ENCODE data around the gene CD274. TPM values are rescaled to one million over a fixed set of nuclear protein-coding genes. Genes with fewer than 3 reads are reported as not detected.
"Not testable (repeated sequence)": the region's sequence is repeated elsewhere in the genome, so short reads cannot be mapped to it uniquely, and the experiment has no call there.

Gene CD274
- total and polyA plus RNA-seq, 2 experiments from 2014 or later = 0.07 TPM; not detected in 1

DNA sequence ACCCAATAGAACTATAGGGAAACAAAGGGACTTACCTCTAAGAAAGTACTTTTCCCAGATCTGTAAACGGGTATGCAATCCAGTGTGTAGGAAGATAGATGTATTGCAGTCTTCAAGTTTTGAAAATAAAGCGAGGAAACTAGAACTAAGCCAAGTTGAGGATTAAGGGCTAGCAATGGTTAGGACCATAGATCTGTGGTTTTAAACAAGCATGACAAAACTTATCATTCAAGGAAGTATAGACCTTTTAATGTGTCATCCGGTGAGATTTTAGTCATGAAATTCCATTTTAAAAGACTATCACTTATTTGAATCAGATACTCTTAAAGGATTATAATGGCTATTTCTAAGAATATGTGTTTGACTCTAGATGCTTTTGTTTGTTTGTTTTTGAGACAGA lies 20.5 kb downstream of the CD274 start:
- no peak for TF ChIP-seq EZH2phosphoT487 (IDR thresholded peaks at IDR 0.05; ENCODE audit: low read depth, severe bottlenecking, unreplicated experiment)
- Histone ChIP-seq H3K79me2 (no peaks in the 10 kb centered on the region), H3K4me1 (ENCODE audit: insufficient read depth) (no peaks in the 10 kb centered on the region), H3K4me3 (no peak overlapping the region), H4K20me1 (ENCODE audit: insufficient read depth, poor library complexity, severe bottlenecking) (no peaks in the 10 kb centered on the region), H3K9me2 (replicated peaks; ENCODE audit: insufficient read depth) (no peaks in the 10 kb centered on the region), H3K9me3 (ENCODE audit: low read depth) (no peaks in the 10 kb centered on the region), H3K27ac (no peak overlapping the region), H3K36me3 (replicated peaks; ENCODE audit: insufficient read depth, low read depth) (no peaks in the 10 kb centered on the region), H3K4me2 (no peak overlapping the region), H2AFZ (no peak overlapping the region), H3K27me3 (no peaks in the 10 kb centered on the region)
- 95% methylated on average over 3 of the region's 3 CpGs for WGBS (ENCODE audit: low lambda C conversion rate, missing lambda C conversion rate)
- no peak for DNase-seq (ENCODE audit: low spot score)

DNA sequence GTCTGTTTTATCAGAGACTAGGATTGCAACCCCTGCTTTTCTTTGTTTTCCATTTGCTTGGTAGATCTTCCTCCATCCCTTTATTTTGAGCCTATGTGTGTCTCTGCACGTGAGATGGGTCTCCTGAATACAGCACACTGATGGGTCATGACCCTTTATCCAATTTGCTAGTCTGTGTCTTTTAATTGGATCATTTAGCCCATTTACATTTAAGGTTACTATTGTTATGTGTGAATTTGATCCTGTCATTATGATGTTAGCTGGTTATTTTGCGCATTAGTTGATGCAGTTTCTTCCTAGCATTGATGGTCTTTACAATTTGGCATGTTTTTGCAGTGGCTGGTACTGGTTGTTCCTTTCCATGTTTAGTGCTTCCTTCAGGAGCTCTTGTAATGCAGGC lies 25.3 kb downstream of the CD274 start:
- not testable (repeated sequence) for H4K20me1 ChIP-seq (ENCODE audit: insufficient read depth, poor library complexity, severe bottlenecking); H2AFZ ChIP-seq; H3K9me3 ChIP-seq (ENCODE audit: low read depth); H3K79me2 ChIP-seq; H3K4me1 ChIP-seq (ENCODE audit: insufficient read depth); H3K9me2 ChIP-seq (replicated peaks; ENCODE audit: insufficient read depth); H3K4me2 ChIP-seq; H3K27ac ChIP-seq; H3K27me3 ChIP-seq; DNase-seq (ENCODE audit: low spot score); H3K36me3 ChIP-seq (replicated peaks; ENCODE audit: insufficient read depth, low read depth); H3K4me3 ChIP-seq
- WGBS (ENCODE audit: low lambda C conversion rate, missing lambda C conversion rate) = 86% methylated on average over 2 of the region's 2 CpGs

- 72% methylated on average over 2 of the region's 2 CpGs for WGBS (ENCODE audit: low lambda C conversion rate, missing lambda C conversion rate)
- Histone ChIP-seq H3K36me3 (replicated peaks; ENCODE audit: insufficient read depth, low read depth) (no peaks in the 10 kb centered on the region), H3K9me2 (replicated peaks; ENCODE audit: insufficient read depth) (no peaks in the 10 kb centered on the region), H2AFZ (no peak overlapping the region), H3K4me2 (no peak overlapping the region), H3K27ac (no peak overlapping the region), H3K79me2 (no peaks in the 10 kb centered on the region), H4K20me1 (ENCODE audit: insufficient read depth, poor library complexity, severe bottlenecking) (no peaks in the 10 kb centered on the region), H3K4me1 (ENCODE audit: insufficient read depth) (no peaks in the 10 kb centered on the region), H3K9me3 (ENCODE audit: low read depth) (no peaks in the 10 kb centered on the region), H3K4me3 (no peak overlapping the region), H3K27me3 (no peaks in the 10 kb centered on the region)
- DNase-seq (ENCODE audit: low spot score) = no peak
- TF ChIP-seq EZH2 (IDR thresholded peaks at IDR 0.05; ENCODE audit: borderline replicate concordance) = no peak
- TF ChIP-seq EZH2phosphoT487 (IDR thresholded peaks at IDR 0.05; ENCODE audit: low read depth, severe bottlenecking, unreplicated experiment) = no peak
- TF ChIP-seq, protein P1, sequence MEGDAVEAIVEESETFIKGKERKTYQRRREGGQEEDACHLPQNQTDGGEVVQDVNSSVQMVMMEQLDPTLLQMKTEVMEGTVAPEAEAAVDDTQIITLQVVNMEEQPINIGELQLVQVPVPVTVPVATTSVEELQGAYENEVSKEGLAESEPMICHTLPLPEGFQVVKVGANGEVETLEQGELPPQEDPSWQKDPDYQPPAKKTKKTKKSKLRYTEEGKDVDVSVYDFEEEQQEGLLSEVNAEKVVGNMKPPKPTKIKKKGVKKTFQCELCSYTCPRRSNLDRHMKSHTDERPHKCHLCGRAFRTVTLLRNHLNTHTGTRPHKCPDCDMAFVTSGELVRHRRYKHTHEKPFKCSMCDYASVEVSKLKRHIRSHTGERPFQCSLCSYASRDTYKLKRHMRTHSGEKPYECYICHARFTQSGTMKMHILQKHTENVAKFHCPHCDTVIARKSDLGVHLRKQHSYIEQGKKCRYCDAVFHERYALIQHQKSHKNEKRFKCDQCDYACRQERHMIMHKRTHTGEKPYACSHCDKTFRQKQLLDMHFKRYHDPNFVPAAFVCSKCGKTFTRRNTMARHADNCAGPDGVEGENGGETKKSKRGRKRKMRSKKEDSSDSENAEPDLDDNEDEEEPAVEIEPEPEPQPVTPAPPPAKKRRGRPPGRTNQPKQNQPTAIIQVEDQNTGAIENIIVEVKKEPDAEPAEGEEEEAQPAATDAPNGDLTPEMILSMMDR (IDR thresholded peaks at IDR 0.05; ENCODE audit: poor library complexity) = no peak
Measured at GRCh38 chr9:5478206-5478605, 27.9 kb downstream of the CD274 start.

- Histone ChIP-seq H4K20me1 (ENCODE audit: insufficient read depth, poor library complexity, severe bottlenecking) (no peaks in the 10 kb centered on the region), H3K36me3 (replicated peaks; ENCODE audit: insufficient read depth, low read depth) (no peaks in the 10 kb centered on the region), H3K9me2 (replicated peaks; ENCODE audit: insufficient read depth) (no peaks in the 10 kb centered on the region), H3K27me3 (no peaks in the 10 kb centered on the region), H3K4me3 (no peak overlapping the region), H3K9me3 (ENCODE audit: low read depth) (no peaks in the 10 kb centered on the region), H3K79me2 (no peaks in the 10 kb centered on the region), H3K4me2 (no peak overlapping the region), H3K4me1 (ENCODE audit: insufficient read depth) (no peaks in the 10 kb centered on the region), H3K27ac (no peak overlapping the region), H2AFZ (no peak overlapping the region)
- TF ChIP-seq EZH2 (IDR thresholded peaks at IDR 0.05; ENCODE audit: borderline replicate concordance) = no peak
- 78% methylated on average over 3 of the region's 3 CpGs for WGBS (ENCODE audit: low lambda C conversion rate, missing lambda C conversion rate)
- DNase-seq (ENCODE audit: low spot score) = no peak
Measured at GRCh38 chr9:5479994-5480694, 29.8 kb downstream of the CD274 start.

DNA sequence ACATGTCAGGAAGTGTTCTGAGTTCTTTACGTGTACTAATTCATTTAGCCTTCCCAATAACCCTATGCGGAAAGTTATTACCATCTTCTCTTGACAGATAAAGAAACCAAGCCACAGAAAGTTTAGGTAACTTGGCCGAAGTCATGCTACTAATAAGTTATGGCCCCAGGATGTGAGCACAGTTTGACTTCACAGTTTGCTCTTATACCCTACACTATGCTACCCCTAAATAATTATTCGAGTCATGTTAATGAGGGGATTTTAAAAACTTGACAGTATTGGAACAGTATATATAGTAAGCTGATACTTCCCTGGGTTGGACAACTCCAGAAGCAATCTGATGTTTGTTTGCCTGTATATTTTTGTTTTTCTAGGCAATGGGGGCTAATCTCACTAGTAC lies 30.6 kb downstream of the CD274 start:
- H3K36me3 ChIP-seq (replicated peaks; ENCODE audit: insufficient read depth, low read depth) = no peaks in the 10 kb centered on the region
- TF ChIP-seq, protein P1 (IDR thresholded peaks at IDR 0.05; ENCODE audit: poor library complexity) = no peak
- TF ChIP-seq EZH2 (IDR thresholded peaks at IDR 0.05; ENCODE audit: borderline replicate concordance) (no peak), EZH2phosphoT487 (IDR thresholded peaks at IDR 0.05; ENCODE audit: low read depth, severe bottlenecking, unreplicated experiment) (no peak)
- H2AFZ ChIP-seq = no peak overlapping the region
- no peak overlapping the region for H3K27ac ChIP-seq
- no peaks in the 10 kb centered on the region for H3K79me2 ChIP-seq
- no peak for DNase-seq (ENCODE audit: low spot score)
- no peak overlapping the region for H3K4me2 ChIP-seq
- no peak overlapping the region for H3K4me3 ChIP-seq
- WGBS (ENCODE audit: low lambda C conversion rate, missing lambda C conversion rate) = 90% methylated on average over 4 of the region's 4 CpGs
- H4K20me1 ChIP-seq (ENCODE audit: insufficient read depth, poor library complexity, severe bottlenecking) = no peaks in the 10 kb centered on the region
- no peaks in the 10 kb centered on the region for H3K4me1 ChIP-seq (ENCODE audit: insufficient read depth)
- H3K9me2 ChIP-seq (replicated peaks; ENCODE audit: insufficient read depth) = no peaks in the 10 kb centered on the region
- H3K9me3 ChIP-seq (ENCODE audit: low read depth) = no peaks in the 10 kb centered on the region
- H3K27me3 ChIP-seq = no peaks in the 10 kb centered on the region
